Caki2 (cell line): ENCODE results near the gene GPRIN3. TPM values are rescaled to one million over a fixed set of nuclear protein-coding genes. Genes with fewer than 3 reads are reported as not detected.
A peak's percentile ranks its signal among the peaks of the same experiment; 100 is the strongest.
"Not testable (repeated sequence)": the region's sequence is repeated elsewhere in the genome, so short reads cannot be mapped to it uniquely, and the experiment has no call there.

ENCODE experiments used
- DNase-seq: peaks from one replicate; pipeline ENCODE4 v3.0.0-alpha.2; 2015; ENCODE audit warnings: low read depth
- in situ Hi-C: cut with HindIII; loops from 2 replicates; pipeline ENCODE4 v1.10.0; 2016; ENCODE audit warnings: low sequenced_read_pairs, low pct_unique_long_range_greater_than_20kb, mixed read lengths
- total RNA-seq: library from RNA; depleted of rRNA; stranded (reverse); fragments of >200 nt; shearing (Covaris generic); gene quantifications from 2 replicates; pipeline ENCODE4 v1.2.3, GENCODE V29; 2014; ENCODE audit warnings: low replicate concordance

Gene GPRIN3
- total RNA-seq, 1 experiment from 2014 or later, result 0.71 TPM

- in situ Hi-C loops, result no loop called here
- DNase-seq, result no peak
Observed at GRCh38 chr4:89270792-89271191, 36.8 kb downstream of the GPRIN3 start.

DNA sequence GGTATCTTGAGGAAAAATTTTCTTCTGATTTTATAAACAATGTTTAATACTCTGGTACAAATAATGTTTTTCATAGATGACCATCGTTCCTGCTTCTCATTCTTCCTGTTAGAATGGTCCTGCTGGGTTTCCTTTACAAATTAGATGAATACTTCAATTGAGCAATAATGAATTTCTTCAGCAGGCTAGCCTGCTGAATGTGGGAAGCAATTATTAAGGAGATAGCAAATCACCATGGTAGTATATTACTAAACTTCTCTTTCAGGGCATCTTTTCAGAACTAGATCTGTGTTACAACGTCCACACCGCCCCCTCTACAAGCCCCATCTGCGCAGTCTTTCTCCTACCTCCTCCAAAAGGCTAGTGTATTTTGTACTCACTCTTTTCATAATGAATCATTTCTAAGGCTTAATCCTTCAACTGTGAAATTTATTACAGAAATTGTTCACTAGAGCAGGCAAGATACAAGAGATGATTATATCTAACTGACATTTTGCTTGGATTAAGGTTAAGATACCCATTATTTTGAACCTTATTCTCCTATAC lies 38.4 kb downstream of the GPRIN3 start:
- in situ Hi-C loops, result no loop called here
- DNase-seq, result no peak

- DNase-seq, result no peak
- in situ Hi-C loops, result no loop called here
Observed at GRCh38 chr4:89268679-89269078, 38.9 kb downstream of the GPRIN3 start.

GRCh38 chr4:89267846-89268245 lies 39.8 kb downstream of the GPRIN3 start:
- in situ Hi-C loops, result no loop called here
- no peak for DNase-seq

DNA sequence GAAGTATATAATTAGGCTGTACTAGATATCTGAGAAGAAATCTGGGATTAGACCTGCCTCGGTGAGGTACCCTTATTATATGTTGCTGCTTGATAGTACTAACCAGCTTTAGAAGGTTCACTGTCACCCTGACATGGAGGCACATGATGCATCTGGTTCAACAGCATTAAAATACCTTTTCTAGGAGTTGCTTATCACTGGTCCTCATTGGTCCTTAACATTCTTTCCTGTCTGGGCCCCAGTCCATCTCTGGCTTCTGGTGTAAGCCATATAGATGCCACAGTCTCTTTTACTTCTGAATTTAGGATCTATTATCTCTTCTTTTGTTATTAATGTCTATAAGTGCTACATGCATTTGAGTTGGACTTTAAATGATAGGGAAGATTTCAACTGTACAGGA lies 40.2 kb downstream of the GPRIN3 start:
- in situ Hi-C loops, result no loop called here
- no peak for DNase-seq

- no peak for DNase-seq
- in situ Hi-C loops, result no loop called here
Observed at GRCh38 chr4:89266128-89266527, 41.5 kb downstream of the GPRIN3 start.

DNA sequence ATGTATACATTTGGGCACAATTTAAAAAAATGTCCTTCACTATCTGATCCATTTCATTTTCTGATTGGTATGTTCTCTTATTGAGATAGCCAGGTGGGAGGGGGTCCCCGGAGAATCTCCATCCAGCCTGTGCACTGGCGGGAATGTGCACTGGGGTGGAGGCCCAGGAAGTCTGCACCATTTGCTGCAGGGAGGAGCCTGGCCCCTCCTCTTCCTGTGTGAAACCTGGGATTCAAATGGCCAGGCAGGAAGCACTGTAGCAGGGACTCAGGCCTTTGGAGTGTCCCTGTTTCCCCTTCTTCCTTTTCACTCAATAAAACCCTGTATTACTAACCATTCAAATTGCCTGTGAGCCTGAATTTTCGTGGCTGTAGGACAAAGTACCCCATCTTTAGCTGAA lies 44.3 kb downstream of the GPRIN3 start:
- in situ Hi-C loops, result no loop called here

DNA sequence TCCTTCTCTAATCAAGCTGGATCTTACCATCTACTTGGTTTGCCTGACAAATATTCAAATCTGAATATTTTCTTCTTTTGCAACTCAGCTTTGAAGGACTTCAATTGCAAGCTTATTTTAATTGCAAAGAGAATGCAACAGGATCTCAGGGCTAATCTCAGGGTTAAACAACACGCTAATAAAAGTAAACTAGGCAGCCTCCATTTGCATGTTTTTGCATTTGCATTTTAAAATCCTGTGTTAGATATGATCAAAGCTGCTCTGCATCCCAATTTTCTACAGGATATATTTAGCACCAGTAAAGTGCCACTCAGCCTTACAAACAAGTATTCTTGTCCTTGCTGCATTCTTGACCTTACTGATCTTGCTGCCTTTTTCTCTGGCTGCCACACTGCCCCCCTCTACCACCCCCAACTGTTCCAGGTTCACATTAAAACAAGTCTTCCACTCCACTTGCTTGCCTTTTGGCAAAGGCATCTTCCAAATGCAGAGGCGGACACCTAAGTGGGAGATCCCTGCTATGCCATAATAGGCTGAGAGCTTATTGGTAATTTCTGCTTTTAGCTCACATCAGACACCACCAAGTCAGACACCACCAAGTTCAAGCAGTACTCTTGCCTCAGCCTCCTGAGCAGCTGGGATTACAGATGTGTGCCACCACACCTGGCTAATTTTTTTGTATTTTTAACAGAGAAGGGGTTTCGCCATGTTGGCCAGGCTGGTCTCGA lies 48.1 kb downstream of the GPRIN3 start:
- no peak for DNase-seq
- in situ Hi-C loops, result no loop called here

More for the DNA sequence above, 44.3 kb downstream of the GPRIN3 start:
- no peak for DNase-seq

GRCh38 chr4:89258506-89258905 lies 49.1 kb downstream of the GPRIN3 start:
- in situ Hi-C loops, result no loop called here

GRCh38 chr4:89257376-89257775 lies 50.2 kb downstream of the GPRIN3 start:
- in situ Hi-C loops, result no loop called here

More at GRCh38 chr4:89258506-89258905, 49.1 kb downstream of the GPRIN3 start:
- no peak for DNase-seq

DNA sequence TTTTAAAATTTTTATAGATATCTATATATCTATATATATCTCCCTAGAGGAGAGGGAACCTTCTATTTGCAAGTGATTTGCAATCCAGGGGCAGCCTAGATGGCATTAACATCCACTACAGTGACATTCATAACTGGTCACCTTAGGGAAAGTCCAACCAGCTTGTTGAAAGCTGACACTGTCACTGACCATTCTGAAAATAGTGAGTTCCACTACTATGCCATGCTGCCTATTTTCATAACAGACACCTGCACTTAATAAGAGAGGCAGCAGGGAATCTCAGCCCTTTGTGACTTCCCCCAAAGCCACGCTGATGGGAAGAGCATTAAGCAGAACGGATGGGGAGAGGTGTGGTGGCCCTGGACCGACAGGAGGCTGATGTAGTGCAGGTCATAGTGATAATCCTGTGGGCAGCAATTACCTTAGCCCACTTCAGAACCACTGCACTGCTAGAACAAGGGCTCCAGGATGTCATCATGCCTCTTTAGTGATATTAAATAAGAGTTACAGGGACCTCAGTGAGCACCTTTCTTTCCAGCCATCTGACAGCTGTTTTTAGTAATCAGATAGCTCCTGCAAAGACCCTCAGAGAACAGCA lies 51.3 kb downstream of the GPRIN3 start:
- in situ Hi-C loops, result no loop called here
- no peak for DNase-seq

More at GRCh38 chr4:89257376-89257775, 50.2 kb downstream of the GPRIN3 start:
- no peak for DNase-seq

DNA sequence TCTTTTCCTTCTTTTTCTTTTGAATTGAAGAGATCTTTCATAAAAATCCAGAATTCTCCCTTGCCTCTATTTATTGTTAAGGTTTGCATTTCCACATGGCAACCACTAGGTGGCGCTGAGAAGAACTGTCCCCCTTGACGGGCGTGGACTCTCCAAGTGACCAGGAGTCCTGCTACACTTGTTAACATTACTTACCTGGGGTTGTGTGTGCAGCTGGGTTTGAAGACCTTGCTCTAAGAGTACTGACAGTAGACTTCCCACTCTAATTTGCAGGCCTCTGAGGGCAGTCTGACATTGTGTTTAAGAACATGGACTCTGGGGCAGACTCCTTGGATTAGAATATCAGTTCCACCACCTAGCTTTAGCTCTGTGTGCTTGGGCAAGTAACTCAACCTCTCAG lies 52.8 kb downstream of the GPRIN3 start:
- peak; percentile 4 for DNase-seq
- in situ Hi-C loops, result no loop called here

- in situ Hi-C loops, DNase-seq: not testable (repeated sequence)
Observed at GRCh38 chr4:89254347-89254746, 53.3 kb downstream of the GPRIN3 start.

DNA sequence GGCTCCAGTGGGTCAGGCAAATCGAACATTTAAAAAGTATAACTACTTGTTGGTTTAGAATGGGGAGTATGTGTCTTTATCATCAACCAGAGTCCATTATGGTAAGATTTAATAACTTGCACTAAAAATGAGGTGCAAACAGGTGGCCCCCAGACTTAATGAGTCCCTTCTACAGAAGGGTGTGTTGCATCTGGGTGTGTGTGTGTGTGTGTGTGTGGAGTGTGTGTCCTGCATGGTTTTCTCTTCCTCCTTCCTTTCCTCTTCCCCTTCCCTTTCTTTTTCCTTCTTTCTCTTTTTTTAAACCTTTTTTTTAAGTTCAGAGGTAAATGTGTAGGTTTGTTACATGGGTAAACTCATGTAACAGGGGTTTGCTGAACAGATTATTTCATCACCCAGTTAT lies 53.7 kb downstream of the GPRIN3 start:
- in situ Hi-C loops, result no loop called here
- no peak for DNase-seq

- no peak for DNase-seq
Observed at GRCh38 chr4:89253311-89253710, 54.3 kb downstream of the GPRIN3 start.

GRCh38 chr4:89251396-89251795 lies 56.2 kb downstream of the GPRIN3 start:
- in situ Hi-C loops, result no loop called here

More at GRCh38 chr4:89253311-89253710, 54.3 kb downstream of the GPRIN3 start:
- in situ Hi-C loops, result no loop called here

GRCh38 chr4:89249716-89250361 lies 57.8 kb downstream of the GPRIN3 start:
- no peak for DNase-seq
- in situ Hi-C loops, result no loop called here

More at GRCh38 chr4:89251396-89251795, 56.2 kb downstream of the GPRIN3 start:
- no peak for DNase-seq

GRCh38 chr4:89249313-89249712 lies 58.3 kb downstream of the GPRIN3 start:
- in situ Hi-C loops, result no loop called here
- DNase-seq, result no peak

- no peak for DNase-seq
- in situ Hi-C loops, result no loop called here
Observed at GRCh38 chr4:89248879-89249281, 58.7 kb downstream of the GPRIN3 start.
